ENCODE results near the gene PRKAG1.
A peak's percentile ranks its signal among the peaks of the same experiment; 100 is the strongest.

PRKAG1 gene

GRCh38 chr12:49049566-49050224, 31.1 kb upstream of the PRKAG1 start:
- no peak for DNase-seq

GRCh38 chr12:49048953-49049352, 30.4 kb upstream of the PRKAG1 start:
- no peak for DNase-seq

GRCh38 chr12:49046129-49046895, 27.7 kb upstream of the PRKAG1 start:
- no peak for DNase-seq

GRCh38 chr12:49044660-49045059, 26.1 kb upstream of the PRKAG1 start:
- DNase-seq = no peak

- DNase-seq = peak; percentile 77
Measured at GRCh38 chr12:49043856-49044258, 25.3 kb upstream of the PRKAG1 start.

- DNase-seq = no peak
Measured at GRCh38 chr12:49043241-49043640, 24.7 kb upstream of the PRKAG1 start.

GRCh38 chr12:49041881-49042484, 23.4 kb upstream of the PRKAG1 start:
- no peak for DNase-seq

GRCh38 chr12:49041036-49041880, 22.7 kb upstream of the PRKAG1 start:
- DNase-seq = no peak

- no peak for DNase-seq
Measured at GRCh38 chr12:49040364-49040855, 21.8 kb upstream of the PRKAG1 start.

- no peak for DNase-seq
Measured at GRCh38 chr12:49039421-49040363, 21.1 kb upstream of the PRKAG1 start.

GRCh38 chr12:49038291-49038955, 19.8 kb upstream of the PRKAG1 start:
- DNase-seq = no peak

GRCh38 chr12:49037947-49038237, 19.3 kb upstream of the PRKAG1 start:
- no peak for DNase-seq

- no peak for DNase-seq
Measured at GRCh38 chr12:49037111-49037946, 18.8 kb upstream of the PRKAG1 start.

GRCh38 chr12:49036029-49036428, 17.5 kb upstream of the PRKAG1 start:
- no peak for DNase-seq

- no peak for DNase-seq
Measured at GRCh38 chr12:49034286-49034622, 15.7 kb upstream of the PRKAG1 start.

GRCh38 chr12:49033611-49034285, 15.2 kb upstream of the PRKAG1 start:
- no peak for DNase-seq

- DNase-seq = no peak
Measured at GRCh38 chr12:49032679-49033447, 14.3 kb upstream of the PRKAG1 start.

- no peak for DNase-seq
Measured at GRCh38 chr12:49032276-49032675, 13.7 kb upstream of the PRKAG1 start.

GRCh38 chr12:49031573-49032161, 13.1 kb upstream of the PRKAG1 start:
- DNase-seq = no peak
